Measurements from ENCODE around the gene IGF1R. TPM values are rescaled to one million over a fixed set of nuclear protein-coding genes. Genes with fewer than 3 reads are reported as not detected.
A peak's percentile ranks its signal among the peaks of the same experiment; 100 is the strongest.

IGF1R gene
- total RNA-seq, 1 experiment from 2014 or later = 14.1 TPM

DNA sequence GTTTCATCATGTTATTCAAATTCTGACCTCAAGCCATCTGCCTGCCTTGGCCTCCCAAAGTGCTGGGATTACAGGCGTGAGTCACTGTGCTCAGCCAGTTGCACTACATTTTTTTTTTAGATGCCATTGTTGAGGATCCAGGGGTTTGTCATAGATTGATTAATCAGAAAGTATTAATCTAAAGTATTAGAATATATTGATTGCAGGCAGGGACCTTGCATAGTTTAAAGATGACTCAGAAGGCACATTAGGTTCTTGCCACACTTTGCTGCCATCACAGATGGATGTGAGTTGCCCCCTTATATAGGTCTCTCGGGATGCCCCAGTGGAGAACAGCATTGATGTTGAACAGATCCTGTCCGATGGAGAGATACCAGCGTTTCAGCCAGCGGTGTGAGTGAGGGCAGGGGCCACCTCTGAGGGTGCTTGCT, 41.1 kb downstream of the IGF1R start:
- Histone ChIP-seq H3K9me3 (replicated peaks) (no peaks in the 10 kb centered on the region), H3K27ac (0 out of 2 replicates have a peak overlapping the region, but pooled peaks have one; percentile 26), H3K27me3 (replicated peaks) (no peaks in the 10 kb centered on the region), H3K4me1 (replicated peaks) (peaks cover 48% of the 10 kb centered on the region), H3K4me3 (no peak overlapping the region), H3K36me3 (no peaks in the 10 kb centered on the region)
- peak in 1 of 2 experiments; percentile 50 for DNase-seq (ENCODE audit: low read depth in 1 of 2, low spot score in 2 of 2)

DNA sequence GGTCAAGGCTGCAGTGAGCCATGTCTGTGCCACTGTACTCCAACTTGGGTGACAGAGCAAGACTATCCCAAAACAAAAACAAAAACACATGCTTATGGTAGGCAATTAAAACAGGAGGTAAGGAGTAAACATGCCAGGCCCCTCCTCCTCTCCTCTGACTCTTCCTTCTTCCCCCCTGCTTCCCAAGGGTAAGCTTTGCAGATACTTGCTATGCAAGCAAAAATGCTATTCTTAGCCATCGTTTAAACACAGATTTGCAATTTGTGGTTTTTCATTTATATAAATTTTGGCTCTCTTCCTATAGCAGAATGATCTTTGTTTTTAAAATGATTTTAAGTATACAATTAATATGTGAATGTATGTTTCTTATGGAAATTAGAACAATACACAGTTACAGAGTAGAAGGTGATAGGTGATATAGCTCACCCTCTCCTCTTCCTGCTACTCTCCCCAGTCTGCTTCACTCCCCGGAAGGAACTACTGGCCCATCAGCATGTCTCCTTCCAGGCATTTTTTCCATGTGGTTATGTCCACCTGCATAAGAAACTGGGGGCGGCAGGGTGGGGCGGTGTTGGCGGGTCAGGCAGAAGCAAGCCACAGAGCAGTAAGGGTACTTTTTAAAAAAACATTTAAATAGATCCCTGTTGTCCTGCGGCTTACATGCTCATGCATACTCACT, 42.1 kb downstream of the IGF1R start:
- H3K27me3 ChIP-seq (replicated peaks) = no peaks in the 10 kb centered on the region
- DNase-seq (ENCODE audit: low read depth in 1 of 2, low spot score in 2 of 2) = no peak
- H3K4me3 ChIP-seq = no peak overlapping the region
- H3K27ac ChIP-seq = no peak overlapping the region
- H3K9me3 ChIP-seq (replicated peaks) = no peaks in the 10 kb centered on the region
- peaks cover 38% of the 10 kb centered on the region for H3K4me1 ChIP-seq (replicated peaks)
- H3K36me3 ChIP-seq = no peaks in the 10 kb centered on the region

DNA sequence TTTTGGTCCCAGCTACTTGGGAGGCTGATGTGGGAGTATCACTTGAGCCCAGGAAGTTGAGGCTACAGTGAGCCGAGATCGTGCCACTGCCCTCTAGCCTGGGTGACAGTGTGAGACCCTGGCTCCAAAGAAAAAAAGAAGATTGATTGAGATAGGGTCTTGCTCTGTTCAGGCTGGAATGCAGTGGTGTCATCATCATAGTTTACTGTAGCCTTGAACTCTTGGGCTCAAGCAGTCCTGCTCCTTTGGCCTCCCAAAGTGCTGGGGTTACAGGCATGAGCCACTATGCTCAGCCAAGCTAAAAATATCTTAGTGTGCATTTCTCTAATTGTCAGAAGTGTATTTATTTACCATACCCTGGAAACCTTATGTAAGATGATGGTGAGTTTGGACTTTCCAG, 43.9 kb downstream of the IGF1R start:
- no peak for DNase-seq (ENCODE audit: low read depth in 1 of 2, low spot score in 2 of 2)
- Histone ChIP-seq H3K4me3 (no peak overlapping the region), H3K36me3 (no peaks in the 10 kb centered on the region)

DNA sequence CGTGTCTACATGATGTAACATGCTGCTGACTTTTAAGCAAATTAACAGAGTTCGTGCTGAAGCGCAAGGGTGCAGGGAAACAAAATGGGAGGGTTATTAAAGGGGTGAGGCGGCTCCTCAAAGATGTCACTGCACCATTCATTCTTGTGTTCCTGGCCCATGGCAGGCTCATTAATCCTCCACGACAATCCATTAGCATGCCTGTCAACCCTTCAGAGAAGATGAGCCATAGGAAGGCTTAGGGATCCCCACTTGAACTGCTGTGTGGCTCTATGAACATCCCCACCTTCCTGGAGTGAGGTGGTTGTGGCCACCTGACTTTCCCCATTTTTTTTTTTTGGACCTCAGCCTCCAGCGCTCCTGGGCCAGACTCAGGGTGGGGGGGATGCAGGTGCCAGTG, 45.8 kb downstream of the IGF1R start:
- H3K36me3 ChIP-seq = no peaks in the 10 kb centered on the region
- no peak overlapping the region for H3K27ac ChIP-seq
- DNase-seq (ENCODE audit: low read depth in 1 of 2, low spot score in 2 of 2) = no peak
- 0 out of 2 replicates have a peak, but pooled peaks cover 3% of the 10 kb centered on the region for H3K27me3 ChIP-seq (replicated peaks)
- H3K4me3 ChIP-seq = no peak overlapping the region
- peaks cover 28% of the 10 kb centered on the region for H3K4me1 ChIP-seq (replicated peaks)
- H3K9me3 ChIP-seq (replicated peaks) = no peaks in the 10 kb centered on the region

More for the DNA sequence above, 43.9 kb downstream of the IGF1R start:
- Histone ChIP-seq H3K27ac (no peak overlapping the region), H3K9me3 (replicated peaks) (no peaks in the 10 kb centered on the region), H3K4me1 (replicated peaks) (peaks cover 33% of the 10 kb centered on the region), H3K27me3 (replicated peaks) (0 out of 2 replicates have a peak, but pooled peaks cover 3% of the 10 kb centered on the region)

DNA sequence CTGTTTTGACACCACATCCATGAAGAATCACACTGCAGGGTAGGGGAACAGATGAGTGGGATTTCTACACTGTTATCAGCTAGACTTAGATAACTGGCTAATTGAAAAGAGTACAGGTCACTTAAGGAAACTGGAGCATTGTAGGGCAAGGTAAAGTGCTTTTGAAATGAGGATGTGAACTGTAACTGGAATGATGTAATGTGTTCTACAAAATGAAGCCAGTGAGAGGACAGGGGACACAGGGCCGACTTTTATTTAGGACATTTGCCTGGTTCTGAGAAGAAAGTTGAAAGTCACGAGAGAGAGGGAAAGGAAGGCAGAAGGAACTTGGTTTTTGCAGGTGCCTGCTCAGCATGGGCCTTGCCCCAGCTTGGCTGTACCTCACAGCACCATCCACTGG, 50.5 kb downstream of the IGF1R start:
- Histone ChIP-seq H3K36me3 (no peaks in the 10 kb centered on the region), H3K4me1 (replicated peaks) (peaks cover 11% of the 10 kb centered on the region), H3K27me3 (replicated peaks) (0 out of 2 replicates have a peak, but pooled peaks cover 3% of the 10 kb centered on the region), H3K4me3 (no peak overlapping the region), H3K9me3 (replicated peaks) (no peaks in the 10 kb centered on the region), H3K27ac (no peak overlapping the region)
- no peak for DNase-seq (ENCODE audit: low read depth in 1 of 2, low spot score in 2 of 2)

DNA sequence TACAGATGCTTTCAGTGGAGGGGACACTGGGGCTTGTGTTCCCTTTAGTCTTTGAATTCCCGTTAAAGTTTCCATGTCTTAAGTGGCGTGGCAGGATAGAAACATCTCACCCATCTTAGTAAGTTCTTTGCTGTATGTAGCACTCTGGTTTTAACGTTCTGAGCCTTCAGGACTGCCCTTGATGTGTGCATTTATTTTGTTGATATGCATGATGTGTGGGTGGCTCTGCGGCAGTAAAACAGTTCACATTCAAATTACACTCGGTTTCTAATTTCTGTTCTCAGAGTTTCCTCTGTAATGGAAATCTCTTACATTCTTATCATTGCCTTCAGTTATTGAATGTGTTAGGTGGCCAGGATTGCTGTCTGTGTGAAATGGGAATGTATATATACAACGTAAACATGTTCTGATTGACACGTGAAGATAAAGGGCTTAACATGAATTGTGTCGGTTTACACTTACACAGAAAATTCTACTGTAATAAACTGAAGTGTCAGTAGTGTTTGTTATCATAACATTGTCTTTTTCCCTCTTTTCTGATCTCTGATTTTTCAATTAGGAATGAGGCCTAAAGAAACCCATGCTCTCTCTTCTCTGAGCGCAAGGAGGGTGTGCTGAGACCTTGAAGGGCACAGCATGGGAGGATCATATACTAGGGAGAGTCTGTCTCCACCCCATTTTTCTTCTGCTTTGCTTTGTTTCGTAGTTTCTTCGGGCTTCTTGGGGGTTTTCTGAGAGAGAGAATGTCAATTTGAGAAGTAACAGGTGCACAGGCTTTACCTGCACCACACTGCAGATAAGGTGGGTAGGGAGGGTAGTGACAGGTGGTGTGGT, 51.5 kb downstream of the IGF1R start:
- no peaks in the 10 kb centered on the region for H3K36me3 ChIP-seq
- no peak overlapping the region for H3K27ac ChIP-seq
- no peak overlapping the region for H3K4me3 ChIP-seq
- DNase-seq (ENCODE audit: low read depth in 1 of 2, low spot score in 2 of 2) = no peak
- 0 out of 2 replicates have a peak, but pooled peaks cover 3% of the 10 kb centered on the region for H3K27me3 ChIP-seq (replicated peaks)
- no peaks in the 10 kb centered on the region for H3K9me3 ChIP-seq (replicated peaks)
- peaks cover 11% of the 10 kb centered on the region for H3K4me1 ChIP-seq (replicated peaks)

DNA sequence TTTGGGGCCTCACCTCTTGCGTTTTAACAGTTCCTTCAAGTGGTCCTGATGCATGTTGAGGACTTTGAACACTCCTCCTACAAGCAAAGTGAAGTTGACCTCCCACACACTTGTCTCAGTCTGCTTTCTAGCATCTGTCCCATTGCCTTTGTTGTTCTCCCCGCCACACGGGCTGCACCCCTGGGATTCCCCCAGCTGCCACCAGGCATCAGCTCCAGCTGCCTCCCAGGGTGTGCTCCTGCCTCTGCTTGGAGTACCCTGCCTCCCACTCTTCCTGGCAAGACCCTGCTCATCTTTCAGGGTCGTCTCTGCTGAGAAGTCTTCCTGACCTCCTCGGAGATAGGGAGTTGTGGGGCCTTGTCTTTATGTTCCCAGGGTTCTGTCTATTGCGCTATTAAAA, 52.2 kb downstream of the IGF1R start:
- Histone ChIP-seq H3K4me3 (no peak overlapping the region), H3K27me3 (replicated peaks) (0 out of 2 replicates have a peak, but pooled peaks cover 3% of the 10 kb centered on the region), H3K36me3 (no peaks in the 10 kb centered on the region), H3K27ac (no peak overlapping the region), H3K9me3 (replicated peaks) (no peaks in the 10 kb centered on the region), H3K4me1 (replicated peaks) (peaks cover 11% of the 10 kb centered on the region)
- DNase-seq (ENCODE audit: low read depth in 1 of 2, low spot score in 2 of 2) = no peak

DNA sequence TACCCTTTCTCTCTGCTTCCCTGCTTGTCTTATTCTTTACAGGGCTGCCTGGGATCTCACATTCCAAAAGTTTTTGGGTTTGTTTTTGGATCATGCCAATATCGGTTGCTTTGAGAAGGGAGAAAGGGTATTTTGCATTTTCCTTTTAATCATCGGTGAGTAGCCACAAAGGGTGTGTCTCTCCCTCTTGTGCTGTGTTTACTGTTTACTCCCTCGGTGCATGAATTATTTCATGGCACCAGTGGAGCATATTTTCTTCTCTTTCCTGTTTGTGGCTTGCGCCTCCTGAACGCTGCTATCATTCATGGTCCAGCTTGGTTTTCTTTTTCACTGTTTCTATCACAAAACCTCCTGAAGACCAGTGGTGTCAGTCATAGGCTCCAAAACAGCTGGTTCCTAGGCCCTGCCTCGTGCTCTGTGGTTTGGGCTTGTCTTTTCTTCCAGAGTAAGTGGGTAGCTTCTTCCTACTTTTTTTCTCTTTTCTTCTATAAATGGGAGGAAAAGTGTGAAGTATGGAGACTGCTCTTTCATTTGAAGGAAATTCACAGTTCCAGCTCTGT, 54.9 kb downstream of the IGF1R start:
- H3K4me1 ChIP-seq (replicated peaks) = peaks cover 13% of the 10 kb centered on the region
- peaks cover 9% of the 10 kb centered on the region for H3K36me3 ChIP-seq
- H3K9me3 ChIP-seq (replicated peaks) = no peaks in the 10 kb centered on the region
- no peak overlapping the region for H3K27ac ChIP-seq
- H3K4me3 ChIP-seq = no peak overlapping the region
- no peak for DNase-seq (ENCODE audit: low read depth in 1 of 2, low spot score in 2 of 2)
- H3K27me3 ChIP-seq (replicated peaks) = no peaks in the 10 kb centered on the region

DNA sequence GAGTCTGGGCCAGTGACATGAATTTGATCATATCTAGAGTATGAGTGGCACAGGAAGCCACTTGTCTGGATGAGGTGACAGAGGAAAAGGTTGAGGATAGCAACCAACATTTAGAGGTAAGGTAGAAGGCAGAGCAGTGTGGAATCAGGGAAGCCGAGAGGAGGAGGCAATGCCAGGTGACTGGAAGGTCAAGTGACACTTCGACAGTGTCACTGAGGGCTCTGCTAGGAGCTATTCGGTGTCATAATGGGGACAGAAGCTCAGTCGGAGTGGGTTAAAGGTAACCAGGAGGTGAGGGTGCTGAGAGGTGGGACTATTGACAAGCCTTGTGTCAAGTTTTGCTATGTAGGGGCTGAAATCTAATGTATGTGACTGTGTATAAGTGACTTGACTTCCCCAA, 56.7 kb downstream of the IGF1R start:
- Histone ChIP-seq H3K4me1 (replicated peaks) (peaks cover 28% of the 10 kb centered on the region), H3K27me3 (replicated peaks) (no peaks in the 10 kb centered on the region), H3K4me3 (no peak overlapping the region), H3K9me3 (replicated peaks) (no peaks in the 10 kb centered on the region), H3K36me3 (peaks cover 9% of the 10 kb centered on the region), H3K27ac (no peak overlapping the region)
- DNase-seq (ENCODE audit: low read depth in 1 of 2, low spot score in 2 of 2) = no peak

DNA sequence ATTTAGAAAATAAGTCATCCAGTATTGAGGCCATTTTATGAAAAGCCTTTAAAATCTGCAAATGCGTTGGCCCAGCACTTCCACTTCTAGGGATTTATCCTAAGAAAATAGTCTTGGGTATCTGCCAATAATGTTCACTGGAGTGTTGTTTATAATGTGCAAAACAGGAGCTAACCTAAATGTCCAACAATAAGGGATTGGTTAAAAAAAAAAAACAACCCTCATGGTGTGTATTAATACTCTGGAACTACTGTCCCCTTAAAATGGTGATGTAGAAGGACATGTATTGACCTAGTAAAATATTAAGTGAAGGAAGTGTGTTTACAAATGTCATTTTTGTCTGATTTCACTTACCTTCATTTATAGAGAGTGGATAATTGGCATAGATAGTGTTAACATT, 58.0 kb downstream of the IGF1R start:
- no peak for DNase-seq (ENCODE audit: low read depth in 1 of 2, low spot score in 2 of 2)
- Histone ChIP-seq H3K4me3 (no peak overlapping the region), H3K36me3 (peaks cover 16% of the 10 kb centered on the region), H3K27ac (no peak overlapping the region), H3K27me3 (replicated peaks) (no peaks in the 10 kb centered on the region), H3K9me3 (replicated peaks) (peaks cover 2% of the 10 kb centered on the region; the same call in 1 of the 2 replicates), H3K4me1 (replicated peaks) (peaks cover 28% of the 10 kb centered on the region)

DNA sequence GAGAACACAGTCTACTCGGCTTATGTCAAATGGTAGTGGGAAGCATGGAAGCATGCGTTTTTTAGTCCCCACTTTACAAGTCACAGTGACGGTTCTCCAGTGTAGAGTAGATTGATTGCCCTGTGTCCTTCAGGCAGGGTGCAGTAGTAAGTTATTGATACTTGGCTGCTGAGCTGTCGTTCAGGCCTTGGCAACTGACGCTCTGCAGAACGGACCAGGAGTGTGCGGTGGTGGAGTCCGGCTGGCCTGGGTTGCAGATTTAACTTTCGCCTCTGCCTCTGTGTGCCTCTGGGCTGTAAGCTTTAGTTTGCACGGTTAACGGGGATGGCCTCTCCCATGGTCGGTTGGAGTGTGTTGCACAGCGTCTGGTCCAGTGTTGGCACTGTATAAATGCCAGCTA, 58.6 kb downstream of the IGF1R start:
- Histone ChIP-seq H3K4me1 (replicated peaks) (peaks cover 29% of the 10 kb centered on the region), H3K27ac (no peak overlapping the region), H3K36me3 (peaks cover 22% of the 10 kb centered on the region), H3K27me3 (replicated peaks) (no peaks in the 10 kb centered on the region), H3K9me3 (replicated peaks) (peaks cover 8% of the 10 kb centered on the region; the same call in 1 of the 2 replicates), H3K4me3 (no peak overlapping the region)
- no peak for DNase-seq (ENCODE audit: low read depth in 1 of 2, low spot score in 2 of 2)

DNA sequence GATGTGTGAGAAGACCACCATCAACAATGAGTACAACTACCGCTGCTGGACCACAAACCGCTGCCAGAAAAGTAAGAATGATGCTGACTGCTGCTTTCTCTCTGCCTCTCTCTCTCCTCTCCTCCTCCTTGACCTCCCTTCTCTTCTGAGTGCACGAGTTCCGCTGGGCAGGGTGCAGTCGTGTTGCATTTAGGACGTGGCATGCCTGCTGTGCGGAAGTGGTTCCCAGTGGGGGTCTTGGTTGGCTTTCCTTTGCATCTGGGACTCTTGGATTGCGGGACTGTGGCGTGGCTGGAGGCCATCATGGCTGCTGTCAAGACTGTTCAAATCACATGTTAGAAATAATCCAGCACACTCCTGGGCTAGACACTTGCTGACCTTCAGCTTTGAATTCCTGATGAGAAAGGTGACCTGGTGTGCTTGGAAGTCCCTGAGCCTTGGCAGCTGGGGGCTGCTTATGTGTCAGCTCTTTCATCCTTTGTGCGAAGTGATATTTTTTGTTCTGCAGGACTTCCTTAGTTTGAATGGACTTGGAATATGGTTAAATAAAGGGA, 59.8 kb downstream of the IGF1R start:
- no peaks in the 10 kb centered on the region for H3K27me3 ChIP-seq (replicated peaks)
- H3K36me3 ChIP-seq = peaks cover 25% of the 10 kb centered on the region
- peaks cover 8% of the 10 kb centered on the region; the same call in 1 of the 2 replicates for H3K9me3 ChIP-seq (replicated peaks)
- no peak overlapping the region for H3K4me3 ChIP-seq
- no peak for DNase-seq (ENCODE audit: low read depth in 1 of 2, low spot score in 2 of 2)
- H3K27ac ChIP-seq = no peak overlapping the region
- H3K4me1 ChIP-seq (replicated peaks) = peaks cover 27% of the 10 kb centered on the region

DNA sequence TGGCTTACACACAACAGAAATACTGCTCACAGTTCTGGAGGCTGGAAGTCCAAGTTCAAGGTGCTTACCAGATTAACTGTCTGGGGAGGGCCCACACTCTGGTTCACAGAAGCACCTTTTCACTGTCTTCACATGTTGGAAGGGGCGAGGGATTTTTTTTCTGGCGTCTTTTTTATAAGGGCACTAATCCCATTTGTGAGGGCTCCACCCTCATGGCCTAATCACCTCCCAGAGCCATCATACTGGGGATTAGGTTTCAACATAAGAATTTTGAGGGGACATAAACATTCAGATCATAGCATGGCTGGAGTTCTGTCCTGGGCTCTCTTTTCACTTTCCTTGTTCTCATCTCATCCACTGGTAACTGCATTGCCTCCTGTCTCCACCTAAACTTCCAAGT, 63.5 kb downstream of the IGF1R start:
- Histone ChIP-seq H3K4me1 (replicated peaks) (peaks cover 20% of the 10 kb centered on the region), H3K27ac (no peak overlapping the region), H3K27me3 (replicated peaks) (no peaks in the 10 kb centered on the region), H3K4me3 (no peak overlapping the region), H3K36me3 (peaks cover 25% of the 10 kb centered on the region), H3K9me3 (replicated peaks) (peaks cover 8% of the 10 kb centered on the region; the same call in 1 of the 2 replicates)
- no peak for DNase-seq (ENCODE audit: low read depth in 1 of 2, low spot score in 2 of 2)
